GM20431 (cell line): ENCODE data around the gene PHF21B.
"Not testable (repeated sequence)": the region's sequence is repeated elsewhere in the genome, so short reads cannot be mapped to it uniquely, and the experiment has no call there.

ENCODE experiments used
- in situ Hi-C: fragments of 300-500 bp; cut with MseI, MboI; formaldehyde crosslinking; loops from one replicate; pipeline ENCODE4 v1.15.0; 2020; ENCODE audit warnings: low sequenced_read_pairs; ENCODE audit not compliant: unreplicated experiment

PHF21B gene

GRCh38 chr22:44925465-44926123 is 84.2 kb downstream of the PHF21B start:
- in situ Hi-C loops = no loop called here

DNA sequence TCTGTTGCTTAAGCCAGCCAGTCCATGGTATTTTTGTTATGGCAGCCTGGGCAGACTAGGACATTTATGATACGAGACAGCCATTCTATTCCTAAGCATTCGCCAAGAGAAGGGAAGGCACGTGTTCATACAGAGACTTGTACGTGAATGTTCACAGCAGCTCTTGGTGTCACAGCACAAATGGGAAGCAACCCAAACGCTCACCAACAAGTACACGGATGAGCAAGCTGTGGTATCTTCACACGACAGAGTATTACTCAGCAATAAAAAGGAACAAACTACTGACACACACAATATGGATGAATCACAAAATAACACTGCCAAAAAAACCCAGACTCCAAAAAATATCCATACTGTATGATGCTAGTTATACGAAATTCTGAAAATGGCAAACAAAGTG is 85.1 kb downstream of the PHF21B start:
- in situ Hi-C loops = no loop called here

GRCh38 chr22:44924098-44924497 is 85.7 kb downstream of the PHF21B start:
- in situ Hi-C loops = no loop called here

DNA sequence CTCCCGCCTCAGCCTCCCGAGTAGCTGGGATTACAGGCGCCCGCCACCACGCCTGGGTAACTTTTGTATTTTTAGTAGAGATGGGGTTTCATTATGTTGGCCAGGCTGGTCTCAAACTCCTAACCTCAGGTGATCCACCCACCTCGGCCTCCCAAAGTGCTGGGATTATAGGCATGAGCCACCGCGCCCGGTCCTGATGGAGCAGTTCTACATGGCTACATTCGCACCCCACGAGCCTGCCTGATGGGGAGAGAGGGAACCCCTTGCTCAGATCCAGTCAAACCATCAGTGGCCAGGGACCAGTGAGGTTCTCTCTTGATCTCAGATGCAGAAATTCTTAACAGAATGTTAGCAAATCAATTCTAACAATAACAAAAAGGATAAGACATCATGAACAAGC is 88.0 kb downstream of the PHF21B start:
- in situ Hi-C loops = not testable (repeated sequence)

DNA sequence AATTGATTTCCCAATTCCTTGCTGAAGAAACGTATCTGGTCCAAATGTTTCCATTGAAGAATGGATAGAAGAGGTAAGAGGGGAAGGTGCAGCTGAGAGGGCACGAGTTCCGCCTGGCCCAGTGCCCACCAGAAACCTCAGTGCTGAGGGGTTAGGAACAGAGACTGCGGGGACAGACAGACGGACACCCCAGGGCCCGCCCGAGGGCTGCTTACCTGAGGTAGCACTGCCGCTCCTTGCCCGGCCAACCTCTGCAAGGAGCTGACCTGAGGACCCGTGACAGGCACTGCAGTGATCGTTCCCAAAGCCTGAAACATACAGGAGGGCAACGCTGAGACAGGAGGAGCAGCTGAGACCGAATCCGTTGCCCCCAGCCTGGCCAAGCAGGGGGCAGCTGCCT is 89.6 kb downstream of the PHF21B start:
- in situ Hi-C loops = no loop called here

DNA sequence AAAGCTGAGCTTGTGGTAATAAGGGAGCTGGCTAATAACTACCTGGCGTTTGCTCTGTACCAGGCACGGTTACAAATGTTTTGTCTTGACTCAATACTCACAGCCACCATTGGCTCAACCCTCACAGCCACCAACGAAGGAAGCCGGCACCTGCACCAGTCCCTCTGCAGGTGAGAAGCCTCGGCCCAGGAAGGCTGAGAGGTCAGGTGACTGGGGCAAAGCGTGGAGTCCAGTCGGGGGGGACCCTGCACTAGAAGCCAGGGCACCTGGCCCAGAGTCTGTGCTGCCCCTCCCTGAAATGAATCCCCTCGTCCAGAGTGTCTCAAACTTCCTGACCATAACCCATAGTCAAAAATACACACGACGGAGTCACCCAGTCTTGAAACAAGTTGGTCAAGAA is 90.1 kb downstream of the PHF21B start:
- in situ Hi-C loops = no loop called here

- in situ Hi-C loops = no loop called here
Observed at GRCh38 chr22:44918925-44919392, 90.8 kb downstream of the PHF21B start.

DNA sequence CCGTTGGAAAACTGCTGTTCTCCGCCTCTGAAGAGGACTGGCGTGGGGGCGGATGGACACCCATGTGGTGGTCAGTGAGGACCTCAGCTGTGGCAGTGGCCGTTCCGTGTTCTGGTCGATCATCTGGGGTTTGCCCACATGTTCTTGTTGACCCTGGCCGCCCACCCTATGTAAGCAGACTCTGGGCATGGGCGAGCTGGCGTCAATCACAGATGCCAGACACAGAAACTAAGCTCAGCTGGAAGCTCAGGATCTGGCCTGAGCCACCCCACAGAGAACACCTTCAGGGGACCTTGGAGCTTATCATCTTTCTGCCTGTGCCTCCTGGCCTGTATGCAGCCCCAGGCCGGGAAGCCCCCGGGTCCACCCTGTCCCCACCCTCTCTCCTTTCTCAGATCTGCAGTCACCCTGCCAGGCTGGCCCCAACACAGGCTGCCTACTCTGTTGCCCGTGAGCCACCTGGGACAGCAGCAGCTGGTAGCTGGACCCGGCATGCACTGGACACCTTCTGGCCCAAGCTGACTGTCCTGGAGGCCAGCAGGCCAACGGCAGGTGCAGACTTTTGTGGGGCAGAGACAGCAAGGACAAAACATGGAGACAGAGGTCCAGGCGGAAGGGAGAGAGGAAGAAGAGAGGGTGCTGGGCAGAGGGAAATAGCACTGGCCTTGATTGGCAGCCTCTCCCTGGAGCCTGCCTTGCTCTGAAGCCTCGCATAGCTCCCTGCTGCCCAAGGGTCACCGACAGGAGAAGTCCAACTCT is 91.5 kb downstream of the PHF21B start:
- in situ Hi-C loops = no loop called here

GRCh38 chr22:44917372-44918165 is 92.2 kb downstream of the PHF21B start:
- in situ Hi-C loops = no loop called here

DNA sequence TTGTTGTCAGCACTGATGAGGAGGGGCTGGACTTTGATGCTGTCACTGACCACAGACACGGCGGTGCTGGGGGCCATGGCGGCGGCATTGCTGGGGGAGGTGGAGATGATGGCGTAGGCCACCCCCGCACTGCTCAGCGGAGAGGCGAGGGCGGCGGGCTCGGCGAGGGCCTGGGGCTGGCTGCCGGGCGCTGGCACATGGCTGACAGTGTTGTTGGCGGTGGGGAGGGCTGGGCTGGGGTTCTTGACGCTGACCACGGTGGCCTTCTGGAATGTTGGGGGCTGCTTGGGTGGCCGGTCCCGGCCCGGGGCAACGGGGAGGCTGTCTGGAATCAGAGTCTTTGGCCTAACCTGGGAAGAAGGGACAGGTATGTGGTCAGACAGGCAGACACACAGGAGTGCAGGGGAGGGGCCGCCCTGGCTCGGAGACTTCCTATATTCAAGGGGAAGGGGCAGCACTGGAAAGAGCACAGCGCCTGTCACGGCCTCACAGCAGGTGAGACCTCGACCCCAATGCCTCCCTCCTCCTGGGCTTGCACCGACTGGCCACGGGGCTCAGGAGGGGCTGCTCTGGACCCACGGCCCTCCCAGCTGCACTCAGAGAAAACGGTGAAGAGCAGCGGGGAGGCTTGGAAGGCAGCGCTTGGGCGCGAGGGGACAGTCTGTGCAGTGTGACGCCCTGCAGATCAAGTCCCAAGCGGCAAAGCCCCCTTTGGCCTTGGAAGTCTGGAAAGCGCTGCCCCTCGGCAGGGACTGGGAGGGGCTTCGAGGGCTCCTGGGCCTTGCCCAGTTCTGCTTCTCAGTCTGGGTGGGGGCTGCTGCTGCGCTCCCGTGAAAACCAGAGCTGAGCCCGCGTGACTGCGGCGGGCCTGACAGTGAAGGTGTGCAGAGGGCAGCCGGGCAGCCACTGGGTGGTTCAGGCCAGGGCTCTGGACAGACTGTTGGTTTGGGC is 93.2 kb downstream of the PHF21B start:
- in situ Hi-C loops = no loop called here

DNA sequence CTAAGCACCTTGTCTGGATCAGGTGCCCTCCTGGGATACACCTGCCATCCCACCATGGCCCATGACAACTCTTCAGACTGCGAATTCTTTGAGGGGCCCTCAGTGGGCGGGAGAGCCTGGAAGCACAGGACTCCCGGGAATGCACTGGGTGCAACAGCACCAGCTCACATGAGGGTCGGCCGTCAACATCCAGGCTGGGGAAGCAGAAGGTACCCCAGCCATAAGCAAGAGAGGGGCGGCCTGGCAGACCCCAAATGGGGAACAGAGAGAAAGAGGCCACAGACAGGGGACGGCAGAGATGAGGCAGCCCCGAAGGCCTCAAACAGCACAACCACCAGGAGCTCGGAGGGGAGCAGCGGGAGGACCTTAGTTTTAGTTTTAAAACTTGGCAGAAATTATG is 94.4 kb downstream of the PHF21B start:
- in situ Hi-C loops = no loop called here

DNA sequence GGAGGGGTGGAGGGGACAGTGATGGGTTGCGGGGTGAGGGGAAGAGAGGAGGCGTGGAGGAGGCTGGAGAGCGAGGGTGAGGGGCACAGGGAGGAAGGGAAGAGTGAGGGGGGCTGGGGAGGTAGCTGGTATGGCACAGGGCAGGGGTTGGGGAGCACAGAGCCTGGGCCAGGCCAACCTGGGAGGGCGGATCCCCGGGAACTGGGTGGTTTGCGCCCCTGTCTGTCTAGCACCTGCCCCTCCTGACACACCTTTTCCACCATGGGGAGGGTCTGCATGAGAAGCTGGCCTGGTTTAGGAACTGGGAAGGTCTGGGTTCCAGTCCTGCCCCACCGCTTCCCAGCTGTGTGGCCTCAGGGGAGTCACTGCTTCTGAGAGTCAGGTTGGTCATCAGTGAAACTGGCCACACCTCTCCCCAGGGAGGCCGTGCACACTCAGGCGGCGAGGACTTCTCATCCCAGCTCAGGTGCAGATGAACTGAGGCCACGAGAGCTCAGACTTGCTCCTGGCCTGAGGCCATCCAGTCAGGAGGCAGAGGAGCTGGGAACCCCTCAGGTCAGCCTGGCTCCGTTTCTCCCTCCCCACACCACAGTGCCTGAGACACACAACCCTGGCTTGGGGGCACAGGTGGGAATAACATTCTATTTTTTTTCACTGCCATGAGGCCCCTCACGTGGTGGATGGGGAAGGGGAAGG is 95.6 kb downstream of the PHF21B start:
- in situ Hi-C loops = no loop called here

DNA sequence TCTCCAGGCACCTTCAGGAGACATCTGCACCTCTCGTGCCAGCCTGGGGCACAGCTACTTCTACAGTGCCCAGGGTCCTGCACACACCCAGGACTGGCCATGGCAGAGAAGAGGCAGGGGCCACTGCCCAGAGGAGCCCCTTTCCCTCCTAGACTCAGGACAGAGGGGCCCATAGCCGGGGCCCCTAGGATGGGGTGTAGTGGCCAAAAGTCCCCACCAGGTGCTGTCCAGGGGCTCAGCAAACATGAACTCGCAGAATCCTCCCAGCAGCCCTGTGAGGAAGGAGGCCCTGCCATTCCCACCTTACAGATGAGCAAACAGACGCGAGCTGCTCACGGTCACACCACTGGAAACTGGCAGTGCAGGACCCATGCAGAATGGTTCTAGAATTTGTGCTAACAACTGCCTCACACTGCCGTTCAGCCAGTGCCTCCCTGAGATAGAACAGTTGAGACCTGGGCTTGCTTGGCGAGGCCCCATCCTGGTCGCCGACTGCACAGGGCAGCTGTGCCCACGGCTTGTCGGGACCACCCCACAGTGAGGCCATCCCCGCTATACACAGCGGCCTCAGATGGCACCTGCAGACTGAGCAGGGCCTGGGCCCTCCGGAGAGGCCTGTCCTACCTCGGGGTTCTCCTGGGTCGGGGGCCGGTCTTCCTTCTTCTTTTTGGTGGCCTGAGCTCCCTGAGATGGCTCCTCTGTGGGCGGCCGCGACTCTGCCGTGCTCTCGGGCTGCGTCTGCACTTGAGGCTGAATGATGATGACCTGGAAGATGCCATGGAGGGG is 96.4 kb downstream of the PHF21B start:
- in situ Hi-C loops = no loop called here

- in situ Hi-C loops = no loop called here
Observed at GRCh38 chr22:44909241-44909640, 100.6 kb downstream of the PHF21B start.

DNA sequence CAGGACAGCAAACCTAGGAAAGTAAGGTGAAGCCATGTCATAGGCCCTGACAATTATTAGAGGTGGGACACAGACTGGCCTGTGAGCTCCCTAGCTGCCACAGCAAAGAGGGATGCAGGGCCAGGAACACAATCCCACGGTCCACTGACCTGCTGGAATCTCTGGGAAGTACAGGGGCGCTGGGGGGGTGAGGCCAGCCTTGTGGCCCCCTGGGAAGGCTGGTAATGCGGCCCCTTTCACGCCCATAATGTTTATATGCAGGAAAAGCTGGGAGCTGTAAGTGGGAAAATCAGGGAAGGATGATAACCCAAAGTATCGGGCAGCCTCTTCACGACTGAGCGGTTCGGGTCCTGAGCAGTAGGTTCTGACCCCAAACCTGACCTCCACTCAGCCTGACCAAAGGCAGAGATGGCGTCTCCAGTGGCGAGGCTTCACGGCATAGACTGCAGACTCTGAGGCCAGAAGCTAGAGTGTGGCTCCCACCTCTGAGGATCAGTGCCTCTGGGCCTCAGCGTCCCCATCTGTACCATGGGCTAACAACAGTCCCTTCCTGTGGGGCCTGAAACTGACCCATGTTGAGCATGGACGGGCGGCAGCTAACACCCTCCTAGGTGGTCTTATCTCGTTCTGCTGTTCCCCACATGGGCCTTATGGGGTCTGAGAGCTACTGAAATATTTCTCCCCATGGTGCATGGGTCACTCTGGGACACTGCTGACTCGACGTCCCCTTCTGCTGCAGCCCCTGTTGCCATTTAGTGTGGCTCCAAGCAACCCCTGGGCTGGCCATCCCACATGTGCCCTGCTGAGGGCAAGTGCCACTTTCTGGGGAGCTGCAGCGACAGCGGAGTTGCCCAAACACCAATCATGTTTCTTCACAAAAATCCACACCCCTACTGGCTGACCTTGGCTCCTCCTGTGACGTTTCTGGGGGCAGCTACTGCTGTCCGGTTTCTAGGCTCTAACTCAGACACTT is 101.8 kb downstream of the PHF21B start:
- in situ Hi-C loops = no loop called here

GRCh38 chr22:44906999-44907644 is 102.7 kb downstream of the PHF21B start:
- in situ Hi-C loops = no loop called here
